Fibroblast of lung (primary cell): ENCODE results near the gene RTCA. TPM values are rescaled to one million over a fixed set of nuclear protein-coding genes. Genes with fewer than 3 reads are reported as not detected.

Experiments used
- DNase-seq, 2 donors: peaks; one replicate each; pipeline versions ENCODE4 v3.0.0 to v3.0.0-alpha.2; 2010; ENCODE audit warnings: low read depth in 2 of 2
- H2AFZ ChIP-seq: 2 replicates; pipeline ENCODE4 v1.5.1; 2012; ENCODE audit warnings: low read length, control low read depth, inconsistent platforms
- H3K27ac ChIP-seq: 2 replicates; pipeline ENCODE4 v1.5.1; 2011; ENCODE audit warnings: low read length, control low read depth; ENCODE audit not compliant: insufficient read depth
- H3K27me3 ChIP-seq: 2 replicates; pipeline ENCODE4 v1.5.1; 2011; ENCODE audit warnings: mild to moderate bottlenecking, low read length; ENCODE audit not compliant: control insufficient read depth, insufficient read depth
- H3K36me3 ChIP-seq: 2 replicates; pipeline ENCODE4 v1.5.1; 2011; ENCODE audit warnings: low read length; ENCODE audit not compliant: control insufficient read depth, insufficient read depth
- H3K4me1 ChIP-seq: 2 replicates; pipeline ENCODE4 v1.5.1; 2011; ENCODE audit warnings: low read length; ENCODE audit not compliant: control insufficient read depth, insufficient read depth; ENCODE audit errors: extremely low read depth
- H3K4me2 ChIP-seq: 2 replicates; pipeline ENCODE4 v1.5.1; 2011; ENCODE audit warnings: low read length, control low read depth; ENCODE audit not compliant: insufficient read depth; ENCODE audit errors: extremely low read depth
- H3K4me3 ChIP-seq, 4 experiments: fragments of 200-600 bp in 1 of 4; sonication (generic) in 1 of 4; replicated peaks in 1 of 4; 2 replicates each; pipeline ENCODE4 v1.5.1; 2011 to 2016; ENCODE audit warnings: low read length in 4 of 4, low read depth in 3 of 4, mild to moderate bottlenecking in 3 of 4, control low read depth in 2 of 4, inconsistent platforms in 1 of 4, mixed read lengths in 1 of 4; ENCODE audit not compliant: insufficient read depth in 1 of 4; ENCODE audit errors: control extremely low read depth in 1 of 4
- H3K79me2 ChIP-seq: 2 replicates; pipeline ENCODE4 v1.5.1; 2012; ENCODE audit warnings: mild to moderate bottlenecking, low read length, inconsistent platforms; ENCODE audit not compliant: control insufficient read depth, insufficient read depth
- H3K9ac ChIP-seq: 2 replicates; pipeline ENCODE4 v1.5.1; 2011; ENCODE audit warnings: mild to moderate bottlenecking, low read length, control low read depth; ENCODE audit not compliant: insufficient read depth
- H3K9me3 ChIP-seq: 2 replicates; pipeline ENCODE4 v1.5.1; 2012; ENCODE audit warnings: low read depth, low read length; ENCODE audit not compliant: control insufficient read depth, insufficient read depth
- H4K20me1 ChIP-seq: 2 replicates; pipeline ENCODE4 v1.5.1; 2011; ENCODE audit warnings: low read length; ENCODE audit not compliant: control insufficient read depth, insufficient read depth; ENCODE audit errors: extremely low read depth
- EZH2 ChIP-seq: IDR thresholded peaks from 2 replicates; pipeline ENCODE4 v1.5.1; 2012; ENCODE audit warnings: low read length, control low read depth, mild to moderate bottlenecking; ENCODE audit errors: missing control alignments
- polyA plus RNA-seq, 2 donors: library from polyadenylated mRNA; depleted of rRNA in 1 of 2; stranded (reverse) in 1 of 2; unstranded in 1 of 2; fragments of >200 nt; gene quantifications; 2 replicates each; pipeline ENCODE4 v1.2.1, GENCODE V29; 2011 to 2012; ENCODE audit warnings: missing spikeins in 1 of 2
- total RNA-seq: library from RNA; depleted of rRNA; stranded (reverse); fragments of >200 nt; gene quantifications from 2 replicates; pipeline ENCODE4 v1.2.1, GENCODE V29; 2014
- TF ChIP-seq, protein P1 (sequence below), 2 donors: IDR thresholded peaks in 1 of 2; conservative IDR thresholded peaks in 1 of 2; 1 replicate in 1 of 2; 2 replicates in 1 of 2; pipeline ENCODE4 v1.5.1; 2011 to 2012; ENCODE audit warnings: low read length in 2 of 2, control low read depth in 1 of 2, inconsistent platforms in 1 of 2, low read depth in 1 of 2, mild to moderate bottlenecking in 1 of 2

The RTCA gene
- total and polyA plus RNA-seq, 2 donors (not counting 1 experiment from before 2014, with no cell fraction given) = 39.2 to 45.9 TPM

DNA sequence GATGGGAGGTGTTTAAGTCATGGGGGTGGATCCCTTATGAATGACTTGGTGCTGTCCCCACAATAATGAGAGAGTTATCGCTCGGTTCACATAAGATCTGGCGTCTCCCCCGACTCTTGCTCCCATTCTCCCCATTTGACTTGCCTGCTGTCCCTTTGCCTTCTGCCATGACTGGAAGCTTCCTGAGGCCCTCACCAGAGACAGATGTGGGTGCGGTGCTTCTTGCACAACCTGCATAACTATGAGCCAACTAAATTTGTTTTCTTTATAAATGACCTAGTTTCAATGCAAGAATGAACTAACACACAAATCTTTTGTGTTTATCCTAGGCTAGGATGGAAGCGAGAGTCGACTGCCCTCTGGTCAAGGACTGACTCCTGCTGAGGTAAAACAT lies 55.1 kb downstream of the RTCA start:
- Histone ChIP-seq H3K4me3 (no peak overlapping the region), H3K36me3 (no peaks in the 10 kb centered on the region), H3K9me3 (no peaks in the 10 kb centered on the region), H4K20me1 (no peaks in the 10 kb centered on the region), H3K9ac (no peak overlapping the region), H3K27me3 (no peaks in the 10 kb centered on the region), H2AFZ (no peak overlapping the region), H3K4me1 (no peaks in the 10 kb centered on the region), H3K27ac (no peak overlapping the region), H3K79me2 (no peaks in the 10 kb centered on the region), H3K4me2 (no peak overlapping the region)
- no peak for DNase-seq
- no peak for TF ChIP-seq EZH2
- TF ChIP-seq, protein P1, sequence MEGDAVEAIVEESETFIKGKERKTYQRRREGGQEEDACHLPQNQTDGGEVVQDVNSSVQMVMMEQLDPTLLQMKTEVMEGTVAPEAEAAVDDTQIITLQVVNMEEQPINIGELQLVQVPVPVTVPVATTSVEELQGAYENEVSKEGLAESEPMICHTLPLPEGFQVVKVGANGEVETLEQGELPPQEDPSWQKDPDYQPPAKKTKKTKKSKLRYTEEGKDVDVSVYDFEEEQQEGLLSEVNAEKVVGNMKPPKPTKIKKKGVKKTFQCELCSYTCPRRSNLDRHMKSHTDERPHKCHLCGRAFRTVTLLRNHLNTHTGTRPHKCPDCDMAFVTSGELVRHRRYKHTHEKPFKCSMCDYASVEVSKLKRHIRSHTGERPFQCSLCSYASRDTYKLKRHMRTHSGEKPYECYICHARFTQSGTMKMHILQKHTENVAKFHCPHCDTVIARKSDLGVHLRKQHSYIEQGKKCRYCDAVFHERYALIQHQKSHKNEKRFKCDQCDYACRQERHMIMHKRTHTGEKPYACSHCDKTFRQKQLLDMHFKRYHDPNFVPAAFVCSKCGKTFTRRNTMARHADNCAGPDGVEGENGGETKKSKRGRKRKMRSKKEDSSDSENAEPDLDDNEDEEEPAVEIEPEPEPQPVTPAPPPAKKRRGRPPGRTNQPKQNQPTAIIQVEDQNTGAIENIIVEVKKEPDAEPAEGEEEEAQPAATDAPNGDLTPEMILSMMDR (conservative IDR thresholded peaks at IDR 0.05 in 1 of 2, IDR thresholded peaks at IDR 0.05 in 1 of 2; ENCODE audit: low read depth in 1 of 2, low read length in 2 of 2) = no peak

DNA sequence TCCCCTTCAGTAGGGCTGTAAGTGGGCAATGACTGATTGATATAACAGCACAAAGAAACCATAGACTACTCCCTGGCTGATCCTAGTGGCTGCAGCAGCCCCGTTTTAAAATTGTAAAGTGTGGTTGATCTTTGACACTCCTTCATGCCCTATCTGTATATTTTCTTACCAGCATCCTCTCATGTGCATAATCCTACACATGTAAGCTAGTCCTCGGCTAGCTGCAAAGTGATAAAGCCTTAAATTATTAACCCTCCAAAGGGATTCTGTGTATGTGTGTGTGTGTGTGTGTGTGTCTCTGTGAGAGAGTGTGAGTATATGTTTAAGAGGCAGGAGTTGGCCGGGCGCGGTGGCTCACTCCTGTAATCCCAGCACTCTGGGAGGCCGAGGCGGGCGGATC lies 55.5 kb downstream of the RTCA start:
- no peak for DNase-seq
- no peaks in the 10 kb centered on the region for H3K79me2 ChIP-seq
- TF ChIP-seq, protein P1 (conservative IDR thresholded peaks at IDR 0.05 in 1 of 2, IDR thresholded peaks at IDR 0.05 in 1 of 2; ENCODE audit: low read depth in 1 of 2, low read length in 2 of 2) = no peak
- TF ChIP-seq EZH2 = no peak

DNA sequence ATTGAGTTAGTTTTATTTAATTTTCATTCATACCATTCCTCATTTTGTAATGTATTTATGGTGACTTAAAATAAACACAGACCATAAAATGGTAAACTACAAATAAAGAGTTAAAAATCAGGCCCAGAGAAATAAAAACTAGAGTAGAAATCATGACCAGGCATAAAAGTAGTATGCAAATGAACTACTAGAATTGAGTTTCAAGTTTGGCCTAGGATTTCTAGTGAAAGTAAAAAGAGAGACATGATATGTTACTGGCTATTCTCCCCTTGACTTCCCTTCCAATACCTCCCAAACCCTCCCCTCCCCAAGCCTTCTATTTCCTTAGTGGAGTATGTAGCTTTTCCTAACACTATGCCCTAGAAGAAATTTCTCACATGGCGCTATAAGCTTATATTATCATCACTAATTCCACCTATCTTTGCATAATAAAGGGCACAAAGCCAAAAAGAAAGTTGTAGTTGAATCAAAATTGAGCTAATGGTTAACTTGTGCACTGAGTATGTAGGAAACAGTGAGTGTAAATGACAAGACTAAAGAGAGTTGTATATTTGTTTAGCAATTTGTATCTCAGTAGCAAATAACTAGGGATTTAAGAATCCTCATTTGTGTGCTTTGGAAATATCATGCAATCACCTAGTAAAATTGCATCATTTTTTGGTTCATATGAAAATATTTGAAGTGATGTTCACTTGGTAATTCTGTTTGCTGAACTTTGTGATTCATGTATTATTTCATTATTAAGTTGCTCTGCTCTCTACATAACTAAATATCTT lies 56.6 kb downstream of the RTCA start:
- no peaks in the 10 kb centered on the region for H3K79me2 ChIP-seq
- H3K27ac ChIP-seq = no peak overlapping the region
- no peak overlapping the region for H3K4me3 ChIP-seq
- H2AFZ ChIP-seq = no peak overlapping the region
- no peaks in the 10 kb centered on the region for H4K20me1 ChIP-seq
- TF ChIP-seq, protein P1 (conservative IDR thresholded peaks at IDR 0.05 in 1 of 2, IDR thresholded peaks at IDR 0.05 in 1 of 2; ENCODE audit: low read depth in 1 of 2, low read length in 2 of 2) = no peak
- no peak for TF ChIP-seq EZH2
- H3K4me2 ChIP-seq = no peak overlapping the region
- no peaks in the 10 kb centered on the region for H3K4me1 ChIP-seq
- H3K36me3 ChIP-seq = no peaks in the 10 kb centered on the region
- H3K27me3 ChIP-seq = no peaks in the 10 kb centered on the region
- H3K9ac ChIP-seq = no peak overlapping the region
- DNase-seq = peak in 1 of 2 donors; percentile 65
- no peaks in the 10 kb centered on the region for H3K9me3 ChIP-seq

More for the DNA sequence above, 55.5 kb downstream of the RTCA start:
- no peaks in the 10 kb centered on the region for H3K9me3 ChIP-seq
- H3K4me2 ChIP-seq = no peak overlapping the region
- H3K9ac ChIP-seq = no peak overlapping the region
- no peaks in the 10 kb centered on the region for H3K4me1 ChIP-seq
- H3K27ac ChIP-seq = no peak overlapping the region
- H3K27me3 ChIP-seq = no peaks in the 10 kb centered on the region
- H3K4me3 ChIP-seq = no peak overlapping the region
- no peaks in the 10 kb centered on the region for H3K36me3 ChIP-seq
- no peak overlapping the region for H2AFZ ChIP-seq
- H4K20me1 ChIP-seq = no peaks in the 10 kb centered on the region
